ENCODE data around the gene BOLL.
A peak's percentile ranks its signal among the peaks of the same experiment; 100 is the strongest.
"Not testable (repeated sequence)": the region's sequence is repeated elsewhere in the genome, so short reads cannot be mapped to it uniquely, and the experiment has no call there.

BOLL gene, protein sequence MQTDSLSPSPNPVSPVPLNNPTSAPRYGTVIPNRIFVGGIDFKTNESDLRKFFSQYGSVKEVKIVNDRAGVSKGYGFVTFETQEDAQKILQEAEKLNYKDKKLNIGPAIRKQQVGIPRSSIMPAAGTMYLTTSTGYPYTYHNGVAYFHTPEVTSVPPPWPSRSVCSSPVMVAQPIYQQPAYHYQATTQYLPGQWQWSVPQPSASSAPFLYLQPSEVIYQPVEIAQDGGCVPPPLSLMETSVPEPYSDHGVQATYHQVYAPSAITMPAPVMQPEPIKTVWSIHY

DNA sequence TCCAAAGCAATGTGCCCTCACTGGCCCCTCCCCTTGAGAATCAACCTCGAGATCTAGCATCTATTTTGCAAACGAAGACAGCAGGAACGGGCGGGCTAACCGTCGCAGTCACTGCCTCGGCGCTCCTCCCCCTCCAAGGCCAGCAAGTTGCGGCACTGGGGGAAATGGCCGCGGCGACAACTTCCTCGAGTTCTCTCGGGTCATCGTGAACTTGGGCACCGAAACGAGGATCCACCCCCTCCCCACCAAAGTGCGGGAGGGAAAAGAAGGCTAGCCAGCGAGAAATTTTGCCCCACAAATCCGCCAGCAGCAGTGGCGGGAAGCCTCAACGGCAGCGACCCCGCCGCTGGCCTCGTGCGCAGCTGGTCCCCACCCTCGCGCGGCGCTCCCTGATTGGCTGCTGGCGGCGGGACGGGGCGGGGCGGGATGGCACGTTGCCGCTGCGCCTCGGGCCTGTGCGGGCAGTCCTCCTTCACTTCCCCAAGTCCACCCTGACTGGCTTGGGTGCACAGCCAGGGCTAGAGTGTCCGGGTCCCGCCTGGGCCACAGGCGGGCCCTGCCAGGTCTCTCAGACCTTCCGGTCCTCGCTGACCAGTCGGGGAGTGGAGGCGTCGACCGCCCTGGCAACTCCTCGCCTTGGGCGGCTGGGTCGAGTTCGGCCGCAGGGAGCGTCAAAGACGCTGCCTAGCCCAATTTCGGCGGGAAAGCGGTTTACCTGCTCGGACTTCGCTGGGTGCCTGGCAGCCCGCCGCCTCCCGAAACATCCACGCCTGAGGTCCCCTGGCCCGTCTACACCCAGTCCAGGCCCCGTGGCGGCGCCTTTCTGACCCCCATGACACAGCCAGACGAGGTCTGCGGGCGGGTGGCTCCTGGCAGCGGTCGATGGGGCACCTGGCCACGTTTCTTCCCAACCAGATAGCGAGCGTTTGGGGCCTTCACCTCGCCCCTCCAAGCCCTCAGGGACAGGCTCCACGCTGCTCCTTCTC lies at the start of gene BOLL:
BOLL (minus strand) TSS at position 364 of the 986 bp plus-strand sequence. CDS start 3,469 bp downstream, outside the sequence.
- DNase-seq (ENCODE audit: low read depth in 2 of 2), result no peak

DNA sequence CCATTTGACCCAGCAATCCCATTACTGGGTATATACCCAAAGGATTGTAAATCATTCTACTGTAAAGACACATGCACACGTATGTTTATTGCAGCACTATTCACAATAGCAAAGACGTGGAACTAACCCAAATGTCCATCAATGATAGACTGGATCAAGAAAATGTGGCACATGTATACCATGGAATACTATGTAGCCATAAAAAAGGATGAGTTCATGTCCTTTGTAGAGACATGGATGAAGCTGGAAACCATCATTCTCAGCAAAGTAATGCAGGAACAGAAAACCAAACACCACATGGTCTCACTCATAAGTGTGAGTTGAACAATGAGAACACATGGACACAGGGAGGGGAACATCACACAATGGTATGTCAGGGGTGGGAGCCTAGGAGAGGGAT lies 49.7 kb upstream of the BOLL start:
- not testable (repeated sequence) for DNase-seq (ENCODE audit: low read depth in 2 of 2)

DNA sequence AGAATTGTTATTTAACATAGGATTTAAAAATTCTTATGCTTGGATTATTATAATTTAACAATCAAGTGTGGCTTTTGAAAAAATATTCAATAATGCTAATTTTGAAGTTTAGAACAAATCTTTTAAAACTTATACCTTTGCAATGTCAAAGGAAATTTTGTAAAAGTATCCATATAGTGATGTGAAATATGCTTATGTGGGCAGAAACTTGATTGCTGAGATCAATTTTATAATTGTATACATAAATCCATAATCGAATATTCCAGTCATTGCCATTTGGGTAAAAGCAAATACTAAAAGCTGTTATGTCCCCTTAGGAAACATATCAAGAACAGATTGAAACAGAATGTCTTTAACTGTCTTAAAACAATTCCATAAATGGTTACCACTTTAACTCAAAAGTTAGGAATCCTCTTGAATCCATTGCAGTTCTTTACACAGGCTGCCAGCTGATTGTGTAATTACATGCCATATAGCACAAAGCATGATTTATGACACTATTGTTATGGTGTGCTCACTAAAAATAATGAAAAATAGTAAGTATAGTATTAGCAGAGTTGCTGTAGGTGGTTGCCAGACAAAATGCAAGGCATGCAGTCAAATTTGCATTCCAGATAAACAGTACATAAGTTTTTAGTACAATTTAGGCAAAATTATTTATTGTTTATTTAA lies 43.5 kb upstream of the BOLL start:
- no peak for DNase-seq (ENCODE audit: low read depth in 2 of 2)

DNA sequence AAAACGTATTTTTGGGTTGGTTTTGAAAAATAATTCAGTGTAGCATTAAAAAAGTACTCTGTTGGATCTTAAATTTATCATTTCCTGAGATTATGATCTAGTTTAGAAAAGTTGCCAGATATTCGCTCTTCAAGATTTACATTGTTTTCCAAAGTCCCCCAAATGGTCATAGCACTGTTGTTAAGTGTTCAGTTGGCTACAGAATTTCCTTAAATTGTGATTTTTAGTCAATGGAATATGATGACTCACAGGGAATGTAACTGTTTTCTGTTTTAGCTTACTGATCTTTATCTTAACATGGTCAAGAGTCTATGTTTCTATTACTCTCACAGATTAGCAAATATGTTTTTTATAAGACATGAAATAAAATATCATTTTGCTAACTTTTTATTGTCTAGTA lies 42.5 kb upstream of the BOLL start:
- no peak for DNase-seq (ENCODE audit: low read depth in 2 of 2)

DNA sequence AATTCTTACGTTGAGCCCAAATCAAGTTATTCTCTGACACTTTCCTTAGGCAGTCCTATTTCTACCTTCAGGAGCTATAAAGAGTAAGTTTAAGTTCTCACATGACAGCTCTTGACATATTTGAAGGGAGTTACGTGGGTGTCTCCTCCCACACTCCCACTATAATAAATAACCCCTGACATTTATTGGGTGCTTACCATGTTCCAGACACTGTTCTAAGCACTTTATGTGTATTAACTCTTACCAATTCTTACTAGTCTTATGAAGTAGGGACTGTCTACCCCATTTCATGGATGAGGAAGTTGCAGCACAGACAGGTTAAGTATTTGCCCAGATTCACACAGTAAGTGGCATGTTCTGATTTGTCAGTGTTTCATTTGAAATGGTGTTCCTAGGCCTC lies 37.2 kb upstream of the BOLL start:
- DNase-seq (ENCODE audit: low read depth in 2 of 2), result no peak

DNA sequence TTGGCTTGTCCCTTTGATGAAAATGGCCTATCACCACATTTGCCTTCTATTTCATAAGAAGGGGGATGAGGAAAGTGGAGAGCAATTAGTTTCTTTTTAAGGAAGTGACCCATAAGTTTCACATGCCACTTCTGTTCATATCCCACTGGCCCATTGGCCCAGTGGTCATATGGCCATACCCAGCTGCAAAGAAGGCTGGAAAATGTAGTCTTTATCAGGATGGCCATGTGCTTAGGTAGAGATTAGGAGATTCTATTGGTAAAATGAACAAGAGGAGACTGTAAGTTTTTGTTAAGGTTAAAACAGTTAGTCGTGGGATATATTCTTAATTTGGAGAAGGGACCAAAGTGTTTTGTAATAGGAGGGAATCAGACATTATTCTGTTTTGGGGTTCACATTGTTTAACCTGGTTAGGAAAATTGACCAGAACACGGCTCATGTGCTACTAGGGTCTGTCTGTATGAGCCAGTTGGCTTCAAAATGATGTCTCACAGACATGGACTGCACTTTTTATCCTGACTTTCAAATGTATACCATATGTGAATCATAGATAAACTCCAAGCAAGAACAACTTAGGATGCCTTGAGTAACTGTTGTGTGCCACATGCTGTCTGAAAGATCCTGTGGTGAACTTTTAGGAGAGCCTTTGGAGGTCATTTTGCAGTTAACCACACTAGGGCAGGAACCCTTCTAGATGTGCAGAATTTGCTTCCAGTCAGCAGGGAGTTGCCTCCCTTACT lies 36.6 kb upstream of the BOLL start:
- DNase-seq (ENCODE audit: low read depth in 2 of 2), result no peak

DNA sequence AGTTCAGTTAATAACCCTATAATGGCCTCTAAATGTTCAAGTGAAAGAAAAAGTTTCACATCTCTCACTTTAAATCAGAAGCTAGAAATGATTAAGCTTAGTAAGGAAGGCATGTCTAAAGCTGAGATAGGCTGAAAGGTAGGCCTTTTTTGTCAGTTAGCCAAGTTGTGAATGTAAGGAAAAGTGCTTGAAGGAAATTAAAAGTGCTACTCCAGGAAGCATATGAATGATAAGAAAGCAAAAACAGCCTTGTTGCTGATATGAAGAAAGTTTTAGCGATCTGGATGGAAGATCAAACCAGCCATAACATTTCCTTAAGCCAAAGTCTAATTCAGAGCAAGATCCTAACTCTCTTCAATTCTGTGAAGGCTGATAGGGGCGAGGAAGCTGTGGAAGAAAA lies 29.4 kb upstream of the BOLL start:
- DNase-seq (ENCODE audit: low read depth in 2 of 2), result no peak

DNA sequence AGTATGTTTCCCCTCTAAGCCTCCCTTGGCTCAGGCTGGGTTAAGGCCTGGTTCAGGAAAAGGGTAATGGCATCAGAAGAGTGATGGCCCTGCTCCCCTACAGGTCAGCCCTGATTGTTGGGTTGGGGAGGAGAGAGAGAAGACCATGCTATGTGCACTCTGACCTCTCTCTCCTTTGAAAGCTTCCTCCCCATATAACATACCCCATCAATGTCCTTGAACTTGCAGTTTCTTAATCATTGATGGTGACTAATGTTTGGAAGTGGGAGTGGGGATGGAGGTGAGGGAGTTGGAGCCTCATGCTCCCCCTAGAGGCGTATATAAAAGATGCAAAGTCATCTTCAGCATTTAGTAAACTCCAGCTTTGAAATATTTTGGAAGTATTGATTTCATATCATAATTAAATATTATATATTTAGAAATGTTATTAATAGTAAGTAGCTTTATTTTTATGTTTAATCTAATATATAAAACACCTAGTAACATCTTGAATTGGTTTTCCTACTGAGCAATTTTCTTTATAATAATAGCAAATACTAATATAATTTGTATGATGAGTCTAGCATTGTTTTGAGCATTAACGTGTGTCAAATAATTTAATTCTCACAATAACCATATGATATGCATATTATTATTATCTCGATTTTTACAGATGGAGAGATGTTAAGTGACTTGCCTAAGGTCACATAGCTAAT lies 28.1 kb upstream of the BOLL start:
- DNase-seq (ENCODE audit: low read depth in 2 of 2), result no peak

DNA sequence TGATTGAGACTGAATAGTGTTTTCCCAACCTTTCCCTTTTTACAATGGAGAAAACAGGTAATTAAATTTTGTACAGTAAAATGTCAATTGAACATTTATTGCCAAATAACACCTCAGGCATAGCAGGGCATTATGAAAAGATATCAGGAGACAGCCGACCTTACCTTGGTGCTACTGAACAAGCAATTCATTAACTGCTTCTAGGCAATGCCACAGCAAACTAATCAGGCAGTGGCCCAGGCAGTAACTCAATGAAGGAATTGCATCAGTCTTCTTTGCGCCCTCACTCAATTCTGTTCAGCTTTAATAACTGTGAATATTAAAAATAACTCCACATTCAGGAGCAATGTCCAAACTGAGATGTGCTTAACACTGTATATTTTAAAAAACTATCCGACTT lies 25.4 kb upstream of the BOLL start:
- no peak for DNase-seq (ENCODE audit: low read depth in 2 of 2)

DNA sequence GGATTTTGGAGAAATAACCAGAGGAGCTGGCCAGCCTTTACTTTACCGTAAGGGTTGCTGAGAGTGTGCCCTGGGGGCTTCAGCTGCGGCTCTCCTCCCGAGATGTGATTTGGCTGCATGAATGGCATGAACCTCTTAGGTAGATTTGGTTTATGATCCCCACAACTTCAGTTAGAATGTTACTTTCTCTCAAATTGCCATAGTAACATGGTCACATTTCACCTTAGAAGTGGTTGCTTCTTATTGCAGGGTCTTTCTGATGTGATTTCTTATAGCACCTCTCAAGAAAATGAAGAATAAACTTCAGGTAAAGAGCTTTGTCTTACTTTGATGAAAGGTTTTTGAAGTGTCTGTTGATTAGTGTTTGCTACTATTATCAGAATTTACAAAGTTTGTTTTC lies 24.9 kb upstream of the BOLL start:
- no peak for DNase-seq (ENCODE audit: low read depth in 2 of 2)

DNA sequence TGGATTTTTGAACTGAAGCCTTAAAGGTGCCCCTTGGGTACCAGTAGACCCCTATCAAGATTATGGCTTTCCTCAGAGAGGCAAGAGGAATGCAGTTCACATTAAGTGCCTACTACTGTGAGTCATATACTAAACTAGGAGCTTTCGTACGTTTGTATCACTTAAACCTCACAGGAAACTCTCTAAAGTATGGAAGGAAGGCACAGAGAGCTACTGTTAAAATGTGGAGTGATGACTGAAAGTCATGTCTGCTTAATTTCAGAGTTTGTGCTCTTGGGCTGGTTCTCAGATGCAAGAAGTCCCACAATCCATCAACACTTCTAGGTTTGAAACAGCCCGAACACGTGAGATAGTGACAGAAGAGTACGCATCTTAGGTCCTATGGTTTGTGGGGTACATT lies 23.9 kb upstream of the BOLL start:
- no peak for DNase-seq (ENCODE audit: low read depth in 2 of 2)

DNA sequence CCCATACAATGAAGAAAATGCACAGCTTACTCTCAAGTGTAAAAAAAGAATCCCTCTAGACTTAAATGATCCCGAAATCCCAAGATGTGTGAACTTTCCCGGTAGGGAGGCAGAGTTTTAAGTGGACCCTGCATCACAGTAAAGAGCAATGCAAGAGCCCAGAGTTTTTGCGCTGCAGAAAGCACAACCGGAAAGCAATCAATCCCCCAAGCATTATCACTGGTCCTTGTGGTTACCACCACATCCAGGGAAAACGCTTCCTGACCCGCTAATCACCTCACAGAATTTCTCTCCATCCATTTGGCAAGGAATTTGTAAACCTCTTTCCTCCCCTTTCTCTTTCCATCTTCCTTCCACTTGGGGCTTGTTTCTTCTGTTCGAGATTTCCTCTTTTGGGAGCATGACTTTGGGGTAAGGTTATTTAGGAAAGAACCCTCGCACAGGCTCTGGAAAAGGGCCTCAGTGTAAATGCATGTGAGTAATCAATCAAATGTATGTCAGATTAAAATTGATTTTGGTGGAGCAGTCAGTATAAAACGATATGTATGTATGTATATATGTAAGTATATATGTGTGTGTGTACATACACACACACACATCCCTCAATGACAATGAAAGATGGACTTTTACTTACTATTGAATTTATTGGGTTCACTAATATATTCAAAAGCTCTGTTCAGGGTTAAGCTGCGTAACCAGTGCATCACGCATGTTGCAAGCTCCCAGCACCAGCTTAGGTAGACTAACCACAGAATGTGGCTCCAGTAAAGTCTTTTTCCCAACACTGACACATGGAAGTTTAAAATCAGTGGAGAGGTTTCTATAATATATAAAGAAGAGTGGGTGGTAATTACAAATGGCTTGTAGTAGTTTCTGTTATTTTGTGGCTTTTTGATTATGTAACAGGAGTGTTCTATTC lies 20.9 kb upstream of the BOLL start:
- no peak for DNase-seq (ENCODE audit: low read depth in 2 of 2)

DNA sequence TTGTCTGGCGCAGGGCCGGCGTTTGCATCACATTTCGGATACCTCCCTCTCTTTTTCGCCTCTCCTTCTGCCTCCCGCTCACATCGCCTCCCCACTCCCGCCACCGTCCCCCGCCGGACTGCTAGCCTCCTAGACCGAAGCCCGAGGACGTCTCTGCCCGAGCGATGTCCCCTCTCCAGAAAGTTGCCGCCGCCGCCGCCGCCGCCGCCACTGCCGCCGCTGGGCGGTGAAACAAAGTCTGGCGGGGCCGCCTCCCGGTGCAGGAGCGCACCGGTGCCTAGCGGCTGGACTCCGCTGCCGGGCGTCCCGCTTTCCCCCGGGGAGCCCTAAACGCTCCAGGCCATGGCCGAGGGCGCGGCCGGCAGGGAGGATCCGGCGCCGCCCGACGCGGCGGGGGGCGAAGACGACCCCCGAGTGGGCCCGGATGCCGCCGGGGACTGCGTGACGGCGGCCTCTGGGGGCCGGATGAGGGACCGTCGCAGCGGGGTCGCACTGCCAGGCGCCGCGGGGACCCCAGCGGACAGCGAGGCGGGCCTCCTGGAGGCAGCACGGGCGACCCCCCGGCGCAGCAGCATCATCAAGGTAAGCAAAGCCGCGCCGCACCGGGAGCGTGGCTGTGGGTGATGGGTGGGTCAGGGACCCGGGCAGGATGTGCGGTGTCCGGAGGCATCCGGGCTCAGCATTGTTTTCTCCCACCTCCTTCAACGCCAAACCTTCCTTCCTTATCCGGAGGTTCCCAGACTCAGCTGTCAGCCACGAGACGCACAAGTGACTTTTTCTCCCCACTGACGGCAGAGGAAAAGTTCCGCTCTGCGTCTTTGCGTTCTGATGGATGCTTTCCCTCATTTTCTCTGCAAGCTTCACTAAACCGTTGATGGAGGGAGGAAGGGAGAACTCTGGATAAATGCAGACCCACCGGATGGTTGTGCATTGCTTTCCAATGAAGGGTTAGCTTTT lies 19.9 kb upstream of the BOLL start:
- DNase-seq (ENCODE audit: low read depth in 2 of 2), result peak; percentile 20 to 28

DNA sequence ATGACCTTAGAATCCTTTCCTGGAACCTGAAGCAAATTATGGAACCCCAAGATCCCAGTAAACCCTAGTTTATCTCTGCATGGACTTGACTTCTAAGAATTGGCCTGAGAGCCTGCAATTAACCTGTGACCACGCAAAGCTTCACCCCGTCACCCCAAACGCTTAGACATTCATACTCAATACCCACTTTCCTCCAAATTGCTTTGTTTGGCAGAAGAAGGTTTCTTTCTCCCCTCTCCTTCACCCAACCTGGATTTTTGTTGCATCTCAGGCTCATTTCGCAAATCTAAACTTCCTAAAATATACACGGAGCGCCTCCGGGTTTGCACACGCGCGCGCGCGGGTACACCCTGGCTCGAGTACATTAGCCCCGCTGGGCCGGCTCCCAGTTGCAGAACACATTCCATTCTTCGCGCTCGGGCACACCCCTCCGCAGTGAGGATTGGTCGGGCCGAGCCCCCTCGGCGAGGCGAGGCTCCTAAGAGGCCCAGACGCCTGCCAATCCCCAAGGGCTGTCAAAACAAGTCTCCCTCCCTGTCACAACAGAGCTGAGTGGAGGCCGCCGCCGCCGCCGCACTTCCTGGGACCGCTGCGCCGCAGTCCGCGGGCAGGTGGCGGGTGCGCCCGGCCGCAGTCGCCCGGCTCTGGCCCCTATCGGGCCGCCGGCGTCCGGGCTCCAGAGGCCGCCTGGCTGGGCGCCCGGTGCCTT lies 19.1 kb upstream of the BOLL start, which contains the start of gene PLCL1:
PLCL1 (plus strand) TSS at position 545 of the 709 bp plus-strand sequence.
- DNase-seq (ENCODE audit: low read depth in 2 of 2), result peak; percentile 78 to 80

DNA sequence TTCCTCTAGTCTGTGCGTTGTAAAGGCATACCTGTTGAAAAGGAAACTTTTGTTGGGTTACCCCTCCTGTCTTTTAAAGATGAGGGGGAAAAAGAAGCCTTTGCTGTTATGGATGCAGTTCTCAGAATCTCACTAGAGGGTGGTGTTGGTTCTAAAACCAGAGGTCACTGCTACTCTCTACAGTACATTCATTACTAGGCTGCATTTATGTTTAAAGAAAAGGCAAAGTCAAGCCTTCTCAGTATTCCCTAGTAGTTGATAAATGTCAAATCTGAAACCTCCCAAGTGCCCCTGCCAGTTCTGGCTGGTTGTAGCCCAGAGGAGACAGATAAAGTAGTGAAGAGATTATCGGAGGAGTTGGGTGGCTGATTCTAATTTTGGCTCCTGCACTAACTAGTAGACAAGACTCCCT lies 17.9 kb upstream of the BOLL start:
- DNase-seq (ENCODE audit: low read depth in 2 of 2), result peak in 1 of 2 donors; percentile 24

DNA sequence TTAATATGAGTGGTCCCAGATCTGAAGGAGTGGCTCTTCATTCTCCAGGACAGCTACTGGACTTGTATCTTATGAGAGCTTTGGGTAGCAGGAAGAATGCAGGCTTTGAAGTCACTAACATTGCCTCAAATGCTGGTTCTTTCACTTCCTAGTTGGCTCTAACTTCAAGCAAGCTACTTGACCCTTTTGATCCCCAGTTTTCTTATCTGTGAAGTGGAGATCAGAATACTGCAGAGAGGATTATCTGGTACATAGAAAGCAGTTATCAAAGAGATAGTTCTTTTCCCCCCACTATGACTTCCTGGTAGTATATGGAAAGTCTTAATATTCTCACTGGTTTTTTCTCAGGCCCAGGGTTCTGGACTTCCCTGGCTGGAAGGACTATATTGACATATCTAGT lies 15.9 kb upstream of the BOLL start:
- DNase-seq (ENCODE audit: low read depth in 2 of 2), result no peak

DNA sequence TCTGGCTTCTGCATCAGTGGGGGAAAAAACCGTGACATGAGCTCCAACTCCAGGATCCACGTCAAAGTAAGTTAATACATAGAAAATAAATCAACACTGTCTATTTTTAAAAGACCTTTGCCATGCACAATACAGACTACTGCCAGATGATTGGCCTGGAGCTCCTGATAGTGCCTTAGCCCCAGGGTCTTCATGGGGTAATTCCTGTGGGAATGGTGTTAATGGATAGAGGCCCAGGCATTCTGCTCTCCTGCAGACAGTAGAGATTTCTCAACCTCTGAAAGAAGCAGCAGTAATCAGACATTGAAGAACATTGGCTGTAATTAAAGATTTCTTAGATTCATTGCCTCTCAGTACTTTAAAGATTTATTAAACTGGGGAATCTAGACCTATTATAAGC lies 15.0 kb upstream of the BOLL start:
- DNase-seq (ENCODE audit: low read depth in 2 of 2), result no peak

DNA sequence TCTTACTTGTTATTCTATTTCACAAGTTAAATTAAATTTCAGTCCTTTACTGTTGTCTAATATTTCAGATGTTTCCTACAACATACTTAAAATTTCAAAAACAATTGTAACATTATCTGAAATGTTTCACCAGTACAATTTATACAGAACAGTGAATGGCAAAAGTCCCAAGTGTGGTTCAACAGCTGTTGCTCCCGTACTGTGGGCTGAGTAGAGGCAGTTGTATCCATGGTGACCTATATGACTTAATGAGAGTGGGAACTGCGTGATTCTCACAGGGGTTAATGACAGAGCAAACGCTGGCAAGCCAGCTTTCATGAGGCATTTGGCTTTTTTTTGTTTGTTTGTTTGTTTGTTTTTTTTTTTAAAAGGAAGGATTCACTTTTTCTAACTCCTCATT lies 13.9 kb upstream of the BOLL start:
- no peak for DNase-seq (ENCODE audit: low read depth in 2 of 2)
